Nephron progenitor cell (in vitro differentiated cells): ENCODE results near the gene SLAMF1.

Experiments used
- DNase-seq: peaks from one replicate; pipeline ENCODE4 v3.0.0; 2021
- H3K27ac Mint-ChIP-seq: 2 replicates; pipeline ENCODE4 v1.8.0; 2021; ENCODE audit warnings: mild to moderate bottlenecking, moderate library complexity, mixed read lengths
- H3K27me3 Mint-ChIP-seq: 2 replicates; pipeline ENCODE4 v1.8.0; 2021; ENCODE audit warnings: mild to moderate bottlenecking, low read depth, mixed read lengths; ENCODE audit not compliant: poor library complexity
- H3K36me3 Mint-ChIP-seq: 2 replicates; pipeline ENCODE4 v1.8.0; 2021; ENCODE audit warnings: low read depth, mixed read lengths
- H3K4me1 Mint-ChIP-seq: 2 replicates; pipeline ENCODE4 v1.8.0; 2021; ENCODE audit warnings: mixed read lengths
- H3K4me3 Mint-ChIP-seq: 2 replicates; pipeline ENCODE4 v1.8.0; 2021; ENCODE audit warnings: mild to moderate bottlenecking, moderate library complexity, mixed read lengths
- H3K9me3 Mint-ChIP-seq: 2 replicates; pipeline ENCODE4 v1.8.0; 2021; ENCODE audit warnings: mild to moderate bottlenecking, moderate library complexity, mixed read lengths
- TF ChIP-seq, protein P1 (sequence below): fragments of 200-600 bp; sonication (generic); IDR thresholded peaks from 2 replicates; pipeline ENCODE4 v1.5.0; 2021; ENCODE audit warnings: antibody characterized with exemption

Gene SLAMF1

DNA sequence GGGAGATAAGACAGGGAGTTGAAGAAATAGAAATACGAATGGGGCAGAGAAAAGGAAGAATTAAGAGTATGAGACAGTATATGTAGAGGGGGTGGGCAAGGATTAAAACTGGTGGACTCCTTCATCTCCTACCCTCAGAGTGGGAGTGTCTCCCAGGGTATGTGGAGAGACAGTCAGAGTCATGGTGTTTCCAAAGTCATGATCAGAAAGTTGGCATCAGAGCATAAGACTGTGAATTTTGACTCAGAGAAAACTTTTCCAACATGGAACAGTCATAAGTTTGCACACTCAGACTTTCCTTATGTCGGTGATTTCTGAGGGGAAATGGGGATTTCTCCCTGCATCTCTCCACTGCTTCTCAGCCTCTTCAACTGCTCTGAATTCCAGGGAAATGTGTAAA lies 70.0 kb downstream of the SLAMF1 start:
- H3K4me1 Mint-ChIP-seq, result no peaks in the 10 kb centered on the region
- H3K27ac Mint-ChIP-seq, result no peak overlapping the region
- peaks cover 11% of the 10 kb centered on the region for H3K27me3 Mint-ChIP-seq
- no peak overlapping the region for H3K4me3 Mint-ChIP-seq
- H3K9me3 Mint-ChIP-seq, result no peaks in the 10 kb centered on the region
- H3K36me3 Mint-ChIP-seq, result no peaks in the 10 kb centered on the region
- TF ChIP-seq, protein P1, sequence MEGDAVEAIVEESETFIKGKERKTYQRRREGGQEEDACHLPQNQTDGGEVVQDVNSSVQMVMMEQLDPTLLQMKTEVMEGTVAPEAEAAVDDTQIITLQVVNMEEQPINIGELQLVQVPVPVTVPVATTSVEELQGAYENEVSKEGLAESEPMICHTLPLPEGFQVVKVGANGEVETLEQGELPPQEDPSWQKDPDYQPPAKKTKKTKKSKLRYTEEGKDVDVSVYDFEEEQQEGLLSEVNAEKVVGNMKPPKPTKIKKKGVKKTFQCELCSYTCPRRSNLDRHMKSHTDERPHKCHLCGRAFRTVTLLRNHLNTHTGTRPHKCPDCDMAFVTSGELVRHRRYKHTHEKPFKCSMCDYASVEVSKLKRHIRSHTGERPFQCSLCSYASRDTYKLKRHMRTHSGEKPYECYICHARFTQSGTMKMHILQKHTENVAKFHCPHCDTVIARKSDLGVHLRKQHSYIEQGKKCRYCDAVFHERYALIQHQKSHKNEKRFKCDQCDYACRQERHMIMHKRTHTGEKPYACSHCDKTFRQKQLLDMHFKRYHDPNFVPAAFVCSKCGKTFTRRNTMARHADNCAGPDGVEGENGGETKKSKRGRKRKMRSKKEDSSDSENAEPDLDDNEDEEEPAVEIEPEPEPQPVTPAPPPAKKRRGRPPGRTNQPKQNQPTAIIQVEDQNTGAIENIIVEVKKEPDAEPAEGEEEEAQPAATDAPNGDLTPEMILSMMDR, result no peak
- DNase-seq, result no peak

GRCh38 chr1:160576390-160576789 lies 70.5 kb downstream of the SLAMF1 start:
- H3K36me3 Mint-ChIP-seq, result no peaks in the 10 kb centered on the region
- TF ChIP-seq, protein P1, result no peak
- H3K9me3 Mint-ChIP-seq, result no peaks in the 10 kb centered on the region
- no peak overlapping the region for H3K4me3 Mint-ChIP-seq
- no peak for DNase-seq
- peaks cover 11% of the 10 kb centered on the region for H3K27me3 Mint-ChIP-seq
- no peak overlapping the region for H3K27ac Mint-ChIP-seq
- H3K4me1 Mint-ChIP-seq, result no peaks in the 10 kb centered on the region

DNA sequence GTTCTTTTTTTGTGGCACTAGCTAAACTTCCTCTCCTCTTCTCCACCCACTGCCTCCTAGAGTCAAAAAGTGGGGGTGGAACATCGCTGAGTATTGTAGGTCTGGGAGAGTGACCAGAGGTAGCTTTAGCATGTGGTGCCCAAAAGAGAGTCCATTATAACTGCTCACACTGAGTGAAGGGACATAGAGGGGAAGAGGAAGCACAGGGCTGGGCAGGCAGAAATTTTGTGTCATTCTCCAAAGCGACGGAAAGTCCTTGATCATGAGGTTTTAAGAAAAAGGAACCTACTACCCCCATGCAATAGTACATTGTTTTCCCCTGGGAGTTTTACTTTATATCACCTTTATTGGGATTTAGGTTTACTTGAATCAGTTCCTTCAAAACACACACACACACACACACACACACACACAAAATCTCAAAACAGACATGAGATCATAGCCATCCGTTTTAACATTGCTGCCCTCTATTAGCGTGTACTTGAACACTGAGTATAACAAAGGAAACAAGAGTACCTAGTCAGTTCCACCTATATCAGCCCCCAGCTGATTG lies 71.7 kb downstream of the SLAMF1 start:
- H3K4me1 Mint-ChIP-seq, result no peaks in the 10 kb centered on the region
- TF ChIP-seq, protein P1, result no peak
- no peak overlapping the region for H3K4me3 Mint-ChIP-seq
- peaks cover 11% of the 10 kb centered on the region for H3K27me3 Mint-ChIP-seq
- H3K27ac Mint-ChIP-seq, result no peak overlapping the region
- no peak for DNase-seq
- H3K36me3 Mint-ChIP-seq, result no peaks in the 10 kb centered on the region
- no peaks in the 10 kb centered on the region for H3K9me3 Mint-ChIP-seq

- Mint-ChIP-seq H3K9me3 (no peaks in the 10 kb centered on the region), H3K27me3 (peaks cover 11% of the 10 kb centered on the region), H3K36me3 (no peaks in the 10 kb centered on the region), H3K27ac (no peak overlapping the region), H3K4me3 (no peak overlapping the region), H3K4me1 (peaks cover 5% of the 10 kb centered on the region)
- TF ChIP-seq, protein P1, result no peak
- DNase-seq, result no peak
Measured at GRCh38 chr1:160570840-160571239, 76.0 kb downstream of the SLAMF1 start.

DNA sequence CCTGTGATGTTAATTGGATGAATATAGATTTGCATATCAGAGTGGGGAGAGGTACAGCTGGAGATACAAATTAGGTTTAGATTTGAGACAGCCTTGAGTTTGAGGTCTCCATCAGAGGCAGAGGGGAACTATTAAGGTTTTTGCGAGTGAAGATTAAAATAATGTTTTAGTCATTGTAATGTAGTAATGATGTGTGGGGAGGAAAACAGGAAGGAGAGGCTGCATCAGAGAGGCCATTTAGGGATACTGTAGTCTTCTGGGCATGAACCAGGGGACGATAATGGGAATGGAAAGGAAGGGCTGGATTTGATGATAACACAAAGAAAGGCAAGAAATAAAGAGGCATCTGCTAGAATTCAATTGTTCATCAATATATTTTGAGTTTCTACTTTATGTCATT lies 77.0 kb downstream of the SLAMF1 start:
- Mint-ChIP-seq H3K4me3 (no peak overlapping the region), H3K36me3 (no peaks in the 10 kb centered on the region), H3K9me3 (no peaks in the 10 kb centered on the region), H3K27me3 (peaks cover 8% of the 10 kb centered on the region), H3K27ac (no peak overlapping the region), H3K4me1 (peaks cover 5% of the 10 kb centered on the region)
- TF ChIP-seq, protein P1, result no peak
- no peak for DNase-seq

GRCh38 chr1:160567858-160568682 lies 78.8 kb downstream of the SLAMF1 start:
- Mint-ChIP-seq H3K36me3 (no peaks in the 10 kb centered on the region), H3K4me3 (no peak overlapping the region), H3K27ac (no peak overlapping the region), H3K9me3 (peaks cover 5% of the 10 kb centered on the region), H3K27me3 (peaks cover 2% of the 10 kb centered on the region), H3K4me1 (peaks cover 5% of the 10 kb centered on the region)
- TF ChIP-seq, protein P1, result no peak
- DNase-seq, result no peak
